SU-DHL-6 (cell line): ENCODE results near the gene CCDC24.

Experiments
- CTCF ChIP-seq: fragments of 200-600 bp; sonication (generic); IDR thresholded peaks from one replicate; pipeline ENCODE4 v1.5.1; 2017; ENCODE audit warnings: antibody characterized with exemption, mild to moderate bottlenecking, low read length, moderate library complexity; ENCODE audit not compliant: insufficient read depth, poor library complexity, severe bottlenecking
- EZH2phosphoT487 ChIP-seq: fragments of 200-600 bp; sonication (generic), shearing (Covaris generic); conservative IDR thresholded peaks from 2 replicates; pipeline ENCODE4 v1.6.1; 2018; ENCODE audit warnings: mild to moderate bottlenecking, antibody characterized with exemption, low read length, moderate library complexity, mixed read lengths

- TF ChIP-seq CTCF (no peak), EZH2phosphoT487 (no peak)
Observed at GRCh38 chr1:44030605-44031251, 39.3 kb downstream of the CCDC24 start.
